Spleen (tissue), 11 donors: ENCODE measurements around the gene NARF. TPM values are rescaled to one million over a fixed set of nuclear protein-coding genes. Genes with fewer than 3 reads are reported as not detected.
"Not testable (repeated sequence)": the region's sequence is repeated elsewhere in the genome, so short reads cannot be mapped to it uniquely, and the experiment has no call there.

Experiments
- DNase-seq: peaks from one replicate; pipeline ENCODE4 v3.0.0-alpha.2; 2020
- H3K27ac ChIP-seq, 8 donors: fragments of 200-600 bp; sonication (generic) in 7 of 8; 1 replicate in 4 of 8; 2 replicates in 4 of 8; pipeline versions ENCODE4 v1.5.0 to v1.8.0; 2016 to 2021; ENCODE audit warnings: inconsistent platforms in 4 of 8, mild to moderate bottlenecking in 4 of 8, moderate library complexity in 1 of 8
- H3K27me3 ChIP-seq, 7 donors: fragments of 200-600 bp; sonication (generic) in 6 of 7; replicated peaks in 1 of 7; 1 replicate in 4 of 7; 2 replicates in 3 of 7; pipeline versions ENCODE4 v1.5.0 to v1.8.0; 2016 to 2021; ENCODE audit warnings: inconsistent platforms in 3 of 7, mild to moderate bottlenecking in 1 of 7
- H3K36me3 ChIP-seq, 6 donors: fragments of 200-600 bp; sonication (generic) in 5 of 6; 1 replicate in 4 of 6; 2 replicates in 2 of 6; pipeline versions ENCODE4 v1.5.0 to v1.8.0; 2016 to 2021; ENCODE audit warnings: inconsistent platforms in 2 of 6
- H3K4me1 ChIP-seq, 6 donors: fragments of 200-600 bp; sonication (generic) in 5 of 6; 1 replicate in 3 of 6; 2 replicates in 3 of 6; pipeline versions ENCODE4 v1.5.0 to v1.8.0; 2016 to 2021; ENCODE audit warnings: inconsistent platforms in 3 of 6
- H3K4me3 ChIP-seq, 8 donors: fragments of 200-600 bp; sonication (generic) in 7 of 8; 1 replicate in 4 of 8; 2 replicates in 4 of 8; pipeline versions ENCODE4 v1.5.0 to v1.8.0; 2016 to 2021; ENCODE audit warnings: inconsistent platforms in 4 of 8, mild to moderate bottlenecking in 4 of 8, moderate library complexity in 2 of 8
- H3K9me3 ChIP-seq, 8 donors: fragments of 200-600 bp; sonication (generic) in 7 of 8; 1 replicate in 4 of 8; 2 replicates in 4 of 8; pipeline versions ENCODE4 v1.5.0 to v1.8.0; 2016 to 2021; ENCODE audit warnings: inconsistent platforms in 4 of 8
- CTCF ChIP-seq, 11 experiments: fragments of 200-600 bp in 7 of 11; fragments of 450-650 bp in 4 of 11; sonication (generic) in 4 of 11; IDR thresholded peaks in 8 of 11; conservative IDR thresholded peaks in 3 of 11; 1 replicate in 7 of 11; 2 replicates in 4 of 11; pipeline versions ENCODE4 v1.4.0 to v1.8.0; 2016 to 2021; ENCODE audit warnings: antibody characterized with exemption in 11 of 11, inconsistent platforms in 4 of 11, mild to moderate bottlenecking in 1 of 11
- POLR2A ChIP-seq, 3 donors: fragments of 450-650 bp; IDR thresholded peaks; one replicate each; pipeline ENCODE4 v1.5.1; 2017; ENCODE audit warnings: antibody characterized with exemption in 3 of 3, mild to moderate bottlenecking in 1 of 3
- POLR2AphosphoS5 ChIP-seq, 3 donors: sonication (generic); formaldehyde crosslinking; IDR thresholded peaks; one replicate each; pipeline ENCODE4 v1.5.1; 2017; ENCODE audit warnings: antibody characterized with exemption in 3 of 3
- WGBS, 5 donors: extraction: QIAGEN DNeasy Blood & Tissue Kit in 3 of 5; methylation state at CpG; one replicate each; pipeline versions ENCODE4 v1.1.5 to v1.1.7; 2013 to 2018; 5-methylcytosine and 5-hydroxymethylcytosine counted together
- intact Hi-C: fragments of 100-400 bp; cut with DNase I; formaldehyde crosslinking; loops from one replicate; pipeline ENCODE4 v1.15.0; 2023; ENCODE audit warnings: low total_unique reads
- polyA plus RNA-seq, 3 donors: library from polyadenylated mRNA; stranded (reverse); fragments of 200-250 nt; gene quantifications; one replicate each; pipeline ENCODE4 v1.2.1, GENCODE V29; 2013
- total RNA-seq, 7 donors: library from RNA; depleted of rRNA in 3 of 7; stranded (reverse); fragments of >200 nt in 3 of 7; fragmentation: NEBNext Ultra II Directional in 4 of 7; extraction: Animal tissue kit (Norgen Biotek cat#: 25700) in 4 of 7; gene quantifications; one replicate each; pipeline versions ENCODE4 v1.1.0 to v1.2.1, GENCODE V29; 2016 to 2021
- donor health status: healthy with polysubstance abuse.
- donor health status: DM: no; HTN: no; CAD: no; lungs with moderate emphysema.
- donor health status: DM: no; HTN: no; CAD: no.
- donor health status: Bipolar disorder and iron deficiency.
- donor health status: healthy.
- donor health status: DM: no; HTN: no; CAD: no.
- donor health status: DM: yes; HTN: yes; CAD: no.

NARF gene
- total and polyA plus RNA-seq, 10 donors, result 59.5 to 127 (median 97.7) TPM

- H3K9me3 ChIP-seq, H3K4me1 ChIP-seq, H3K4me3 ChIP-seq, intact Hi-C loops, DNase-seq, H3K36me3 ChIP-seq, H3K27me3 ChIP-seq: not testable (repeated sequence)
- H3K27ac ChIP-seq, result peak overlapping the region in 2 of 8 donors; percentile 48 to 57
- 57 to 77% (median 65%) methylated on average over 7 of the region's 7 CpGs for WGBS, 5 donors
- peak in 2 of 3 donors; percentile 52 to 68 for TF ChIP-seq POLR2AphosphoS5 (IDR thresholded peaks at IDR 0.05)
These were observed 47.9 kb downstream of the NARF start for GRCh38 chr17:82506402-82506801.

GRCh38 chr17:82507631-82508175 lies 49.2 kb downstream of the NARF start:
- intact Hi-C loops, result no loop called here
- no peak for DNase-seq
- Histone ChIP-seq H3K36me3 (no peaks in the 10 kb centered on the region), H3K27me3 (no peaks in the 10 kb centered on the region), H3K4me1 (peaks cover 0 to 4% (median 0%) of the 10 kb centered on the region in 6 donors), H3K4me3 (no peak overlapping the region), H3K27ac (no peak overlapping the region), H3K9me3 (no peaks in the 10 kb centered on the region)
- TF ChIP-seq POLR2AphosphoS5 (IDR thresholded peaks at IDR 0.05), result no peak
- TF ChIP-seq CTCF (IDR thresholded peaks at IDR 0.05 in 8 of 11, conservative IDR thresholded peaks at IDR 0.05 in 3 of 11), result no peak
- 82 to 90% (median 84%) methylated on average over 7 of the region's 7 CpGs for WGBS, 5 donors

DNA sequence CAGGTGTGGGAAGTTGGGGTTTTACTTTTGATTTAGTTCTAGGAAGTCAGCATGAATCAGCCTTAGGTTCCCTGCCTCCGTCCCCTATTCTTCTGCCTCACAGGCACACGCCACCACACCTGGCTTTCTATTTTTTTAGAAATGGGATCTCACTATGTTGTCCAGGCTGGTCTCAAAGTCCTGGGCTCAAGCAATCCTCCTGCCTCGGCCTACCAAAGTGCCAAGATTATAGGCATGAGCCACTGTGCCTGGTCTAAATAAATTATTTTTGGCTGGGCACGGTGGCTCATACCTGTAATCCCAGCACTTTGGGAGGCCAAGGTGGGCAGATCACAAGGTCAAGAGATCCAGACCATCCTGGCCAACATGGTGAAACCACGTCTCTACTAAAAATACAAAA lies 53.1 kb downstream of the NARF start:
- DNase-seq, H3K27ac ChIP-seq, H3K4me1 ChIP-seq, H3K4me3 ChIP-seq, H3K9me3 ChIP-seq, intact Hi-C loops, H3K36me3 ChIP-seq, H3K27me3 ChIP-seq: not testable (repeated sequence)
- WGBS, 5 donors, result 88 to 93% (median 91%) methylated on average over 4 to 5 of the region's 5 CpGs

DNA sequence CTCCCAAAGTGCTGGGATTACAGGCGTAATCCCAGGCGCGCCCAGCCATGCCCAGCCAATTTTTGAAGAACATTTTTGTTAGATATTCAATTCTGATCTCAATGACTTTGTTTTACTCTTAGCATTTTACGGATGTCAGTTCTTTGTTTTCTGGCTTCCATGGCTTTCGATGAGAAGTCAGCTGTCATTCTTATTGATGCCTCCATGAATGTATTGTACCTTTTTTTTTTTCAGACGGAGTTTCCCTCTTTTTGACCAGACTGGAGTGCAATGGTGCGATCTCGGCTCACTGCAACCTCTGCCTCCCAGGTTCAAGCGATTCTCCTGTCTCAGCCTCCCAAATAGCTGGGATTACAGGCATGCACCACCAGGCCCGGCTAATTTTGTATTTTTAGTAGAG lies 55.3 kb downstream of the NARF start:
- WGBS, 5 donors, result 89 to 95% (median 94%) methylated on average over 10 of the region's 10 CpGs
- H3K4me1 ChIP-seq, H3K27ac ChIP-seq, H3K27me3 ChIP-seq, intact Hi-C loops, H3K9me3 ChIP-seq, H3K4me3 ChIP-seq, DNase-seq, H3K36me3 ChIP-seq: not testable (repeated sequence)

- Histone ChIP-seq H3K9me3 (no peaks in the 10 kb centered on the region), H3K36me3 (no peaks in the 10 kb centered on the region), H3K4me3 (no peak overlapping the region), H3K4me1 (peaks cover 17 to 34% (median 22%) of the 10 kb centered on the region in 6 donors), H3K27me3 (no peaks in the 10 kb centered on the region), H3K27ac (peak overlapping the region in 4 of 8 donors; percentile 22 to 65 (median 53))
- no peak for TF ChIP-seq POLR2A (IDR thresholded peaks at IDR 0.05)
- no peak for TF ChIP-seq POLR2AphosphoS5 (IDR thresholded peaks at IDR 0.05)
- no peak for TF ChIP-seq CTCF (IDR thresholded peaks at IDR 0.05 in 8 of 11, conservative IDR thresholded peaks at IDR 0.05 in 3 of 11)
- no peak for DNase-seq
- intact Hi-C loops, result no loop called here
- 75 to 88% (median 81%) methylated on average over 10 of the region's 10 CpGs for WGBS, 5 donors
These were observed 58.8 kb downstream of the NARF start for GRCh38 chr17:82517230-82517865.
